Naive B cell (primary cell): ENCODE data around the gene SIX3. TPM values are rescaled to one million over a fixed set of nuclear protein-coding genes. Genes with fewer than 3 reads are reported as not detected.
A peak's percentile ranks its signal among the peaks of the same experiment; 100 is the strongest.

Experiments used
- ATAC-seq, 2 donors: fragments of 150-1000 bp; cut with Tn5 transposase; 2 replicates each; pipeline ENCODE4 v1.10.0; 2021; ENCODE audit warnings: low read depth in 2 of 2, mild to moderate bottlenecking in 2 of 2, moderate library complexity in 2 of 2
- DNase-seq: peaks from one replicate; pipeline ENCODE4 v3.0.0; 2022
- H3K27ac Mint-ChIP-seq, 6 donors: one replicate each; pipeline ENCODE4 v1.8.0; 2020 to 2022; ENCODE audit warnings: mild to moderate bottlenecking in 6 of 6, mixed read lengths in 6 of 6, moderate library complexity in 5 of 6, inconsistent platforms in 2 of 6
- H3K27me3 Mint-ChIP-seq, 3 donors: one replicate each; pipeline ENCODE4 v1.8.0; 2021 to 2022; ENCODE audit warnings: mixed read lengths in 3 of 3, mild to moderate bottlenecking in 1 of 3
- H3K36me3 Mint-ChIP-seq, 2 donors: one replicate each; pipeline ENCODE4 v1.8.0; 2020 to 2022; ENCODE audit warnings: mixed read lengths in 2 of 2, inconsistent platforms in 1 of 2, mild to moderate bottlenecking in 1 of 2
- H3K4me1 Mint-ChIP-seq, 3 donors: one replicate each; pipeline ENCODE4 v1.8.0; 2020 to 2022; ENCODE audit warnings: mixed read lengths in 3 of 3, inconsistent platforms in 1 of 3, mild to moderate bottlenecking in 1 of 3, moderate library complexity in 1 of 3
- H3K4me3 Mint-ChIP-seq, 8 donors: one replicate each; pipeline ENCODE4 v1.8.0; 2020 to 2022; ENCODE audit warnings: mild to moderate bottlenecking in 8 of 8, mixed read lengths in 8 of 8, moderate library complexity in 8 of 8, inconsistent platforms in 2 of 8
- H3K9me3 Mint-ChIP-seq, 7 donors: one replicate each; pipeline ENCODE4 v1.8.0; 2020 to 2022; ENCODE audit warnings: mixed read lengths in 7 of 7, mild to moderate bottlenecking in 5 of 7, inconsistent platforms in 2 of 7, moderate library complexity in 1 of 7
- polyA plus RNA-seq, 6 donors: library from polyadenylated mRNA; unstranded; fragments of 300-500 nt; fragmentation: Illumina TruSeq; gene quantifications; one replicate each; pipeline ENCODE4 v1.2.3, GENCODE V29; 2021; ENCODE audit warnings: low read depth in 6 of 6

Gene SIX3
- polyA plus RNA-seq, 6 donors from 2014 or later: not detected

GRCh38 chr2:44975571-44976450 lies 34.3 kb downstream of the SIX3 start:
- Mint-ChIP-seq H3K9me3 (no peaks in the 10 kb centered on the region), H3K4me1 (peaks cover 0 to 8% (median 8%) of the 10 kb centered on the region in 3 donors), H3K27ac (peak overlapping the region in 1 of 6 donors; percentile 26), H3K36me3 (no peaks in the 10 kb centered on the region), H3K27me3 (peaks cover 20 to 45% (median 41%) of the 10 kb centered on the region in 3 donors), H3K4me3 (peak overlapping the region in 6 of 8 donors; percentile 16 to 82 (median 48))
- no peak for DNase-seq
- ATAC-seq: peak in 1 of 2 donors; percentile 30

GRCh38 chr2:44979581-44979980 lies 38.1 kb downstream of the SIX3 start:
- DNase-seq (no peak), ATAC-seq (no peak)
- Mint-ChIP-seq H3K27me3 (peaks cover 31 to 61% (median 40%) of the 10 kb centered on the region in 3 donors), H3K4me1 (peaks cover 4 to 7% (median 4%) of the 10 kb centered on the region in 3 donors), H3K4me3 (no peak overlapping the region), H3K9me3 (no peaks in the 10 kb centered on the region), H3K36me3 (no peaks in the 10 kb centered on the region), H3K27ac (peak overlapping the region in 1 of 6 donors; percentile 70)

DNA sequence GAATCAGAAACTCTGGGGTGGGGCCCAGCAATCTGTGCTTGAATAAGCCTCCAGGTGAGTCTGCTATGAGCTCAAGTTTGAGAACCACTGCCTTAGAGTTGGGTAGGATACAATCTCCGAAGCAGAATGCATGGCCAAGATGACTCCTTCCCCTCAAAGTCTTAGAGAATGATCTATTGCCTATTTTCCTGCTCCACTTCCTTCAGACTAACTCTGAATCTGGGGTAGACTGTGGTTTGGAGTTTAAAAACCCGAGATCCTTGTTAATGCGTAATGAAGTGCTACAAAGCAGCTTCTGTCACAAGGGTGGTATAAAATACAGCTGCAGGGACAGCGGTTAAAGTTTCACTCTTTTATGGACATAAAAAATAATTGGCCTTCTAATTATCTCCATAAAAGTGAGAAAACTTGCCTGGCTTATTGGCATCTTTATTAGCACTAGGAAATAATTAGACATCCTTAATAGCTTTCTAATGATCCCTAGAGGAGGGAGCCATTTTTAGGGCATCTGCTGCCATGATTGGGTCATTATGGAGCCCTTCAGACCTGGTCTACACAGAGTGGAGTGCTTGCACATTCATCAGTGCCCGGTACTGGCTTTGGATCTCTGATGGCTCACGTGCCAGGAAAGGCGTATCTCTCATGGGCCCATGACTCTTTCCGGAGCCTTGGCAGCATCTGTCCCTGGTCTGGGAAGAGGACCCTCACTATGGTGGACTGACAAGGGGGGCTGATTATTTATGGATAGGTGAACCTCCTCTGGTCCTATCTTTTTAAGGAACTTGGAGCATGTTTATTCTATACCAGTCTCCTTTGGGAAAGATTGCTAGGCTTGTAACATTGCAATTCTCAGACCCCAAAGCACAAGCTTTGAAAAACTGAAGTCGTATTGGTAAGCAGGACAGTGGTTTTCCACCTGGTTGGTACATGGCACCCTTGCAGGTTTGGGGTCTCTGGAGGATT lies 39.5 kb downstream of the SIX3 start:
- Mint-ChIP-seq H3K36me3 (no peaks in the 10 kb centered on the region), H3K27me3 (peaks cover 31 to 62% (median 44%) of the 10 kb centered on the region in 3 donors), H3K9me3 (no peaks in the 10 kb centered on the region), H3K4me3 (no peak overlapping the region), H3K4me1 (peaks cover 4 to 7% (median 4%) of the 10 kb centered on the region in 3 donors), H3K27ac (no peak overlapping the region)
- DNase-seq (no peak), ATAC-seq (no peak)

DNA sequence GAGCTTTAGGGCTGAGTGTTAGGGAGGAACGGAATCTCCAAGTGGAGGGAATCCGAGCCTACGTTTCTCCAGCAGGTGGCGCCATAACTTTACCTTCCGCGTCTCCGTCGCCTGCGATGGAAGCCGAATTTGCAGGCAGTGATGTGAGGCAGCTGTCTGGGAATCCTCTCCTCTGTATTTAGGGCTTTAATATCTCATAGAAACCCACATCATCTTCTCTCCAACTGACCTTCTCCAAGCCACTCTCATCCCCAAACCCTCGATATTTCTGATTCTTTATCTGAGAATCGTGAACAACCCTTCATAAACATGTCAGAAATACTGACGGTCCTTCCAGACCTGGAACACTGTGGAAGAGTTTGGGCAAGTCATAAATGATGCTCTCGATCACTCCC lies 40.2 kb downstream of the SIX3 start:
- Mint-ChIP-seq H3K36me3 (no peaks in the 10 kb centered on the region), H3K9me3 (peaks cover 0 to 4% (median 0%) of the 10 kb centered on the region in 7 donors), H3K27me3 (peaks cover 36 to 67% (median 51%) of the 10 kb centered on the region in 3 donors), H3K4me1 (peaks cover 4 to 7% (median 4%) of the 10 kb centered on the region in 3 donors), H3K27ac (peak overlapping the region in 2 of 6 donors; percentile 40 to 49), H3K4me3 (no peak overlapping the region)
- DNase-seq: peak; percentile 41
- peak; percentile 45 to 63 for ATAC-seq

DNA sequence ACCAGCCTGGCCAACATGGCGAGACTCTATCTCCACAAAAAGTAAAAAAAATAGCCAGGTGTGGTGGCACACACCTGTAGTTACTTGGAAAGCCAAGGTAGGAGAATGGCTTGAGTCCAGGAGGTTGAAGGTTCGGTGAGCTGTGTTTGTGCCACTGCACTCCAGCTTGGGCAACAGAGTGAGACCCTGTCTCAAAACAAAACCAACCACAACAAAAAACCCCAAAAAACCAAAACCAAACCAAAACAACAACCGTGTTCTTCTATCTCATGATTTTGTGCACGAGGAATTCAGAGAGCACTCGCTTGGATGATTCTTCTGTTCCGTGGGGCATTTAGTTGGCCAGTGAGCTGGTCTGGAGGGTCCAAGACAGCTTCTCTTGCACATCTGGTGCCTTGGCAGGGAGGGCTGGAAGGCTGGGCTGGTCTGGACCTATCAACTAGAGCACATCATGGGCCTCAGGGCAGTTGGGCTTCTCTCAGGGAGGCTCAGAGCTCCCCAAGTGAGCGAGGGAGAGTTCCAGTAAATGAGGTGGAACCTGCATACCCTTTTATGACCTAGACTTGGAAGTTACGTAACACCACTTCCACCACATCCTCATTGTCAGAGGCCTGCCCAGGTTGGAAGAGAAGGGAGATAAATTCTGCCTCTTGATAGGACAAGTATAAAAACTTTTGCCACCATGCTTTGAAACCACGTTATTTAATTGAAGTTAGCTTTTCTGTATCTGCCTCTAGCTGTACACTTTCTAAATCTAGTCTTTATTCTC lies 42.5 kb downstream of the SIX3 start:
- Mint-ChIP-seq H3K27me3 (peaks cover 45 to 73% (median 52%) of the 10 kb centered on the region in 3 donors), H3K27ac (no peak overlapping the region), H3K4me1 (peaks cover 4 to 7% (median 4%) of the 10 kb centered on the region in 3 donors), H3K36me3 (peaks cover 0 to 17% of the 10 kb centered on the region in 2 donors), H3K4me3 (no peak overlapping the region), H3K9me3 (peaks cover 3 to 25% (median 16%) of the 10 kb centered on the region in 7 donors)
- DNase-seq (no peak), ATAC-seq (no peak)

DNA sequence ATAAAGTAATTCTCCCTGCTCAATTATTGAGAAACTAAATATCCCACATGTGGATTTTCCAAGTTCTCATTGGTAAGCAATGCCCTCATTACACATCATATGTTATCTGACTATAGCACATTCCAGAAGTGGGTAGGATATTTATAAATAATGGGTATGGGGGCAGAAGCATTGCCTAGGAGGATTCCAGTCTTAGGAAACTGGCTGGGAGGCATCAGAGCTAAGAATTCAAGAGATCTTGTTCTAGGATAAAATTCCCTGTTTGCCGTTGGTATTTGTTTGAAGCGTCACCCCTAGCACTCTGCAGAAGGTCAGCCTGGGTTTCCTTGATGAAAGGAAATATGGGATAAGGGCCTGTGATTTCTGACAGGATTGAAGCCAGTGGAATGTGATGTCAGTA lies 47.7 kb downstream of the SIX3 start:
- H3K36me3 Mint-ChIP-seq: peaks cover 9 to 44% of the 10 kb centered on the region in 2 donors
- peaks cover 46 to 83% (median 77%) of the 10 kb centered on the region in 3 donors for H3K27me3 Mint-ChIP-seq
- H3K4me3 Mint-ChIP-seq: no peak overlapping the region
- H3K4me1 Mint-ChIP-seq: no peaks in the 10 kb centered on the region
- ATAC-seq (no peak), DNase-seq (no peak)
- H3K27ac Mint-ChIP-seq: no peak overlapping the region
- H3K9me3 Mint-ChIP-seq: peaks cover 11 to 53% (median 45%) of the 10 kb centered on the region in 7 donors

DNA sequence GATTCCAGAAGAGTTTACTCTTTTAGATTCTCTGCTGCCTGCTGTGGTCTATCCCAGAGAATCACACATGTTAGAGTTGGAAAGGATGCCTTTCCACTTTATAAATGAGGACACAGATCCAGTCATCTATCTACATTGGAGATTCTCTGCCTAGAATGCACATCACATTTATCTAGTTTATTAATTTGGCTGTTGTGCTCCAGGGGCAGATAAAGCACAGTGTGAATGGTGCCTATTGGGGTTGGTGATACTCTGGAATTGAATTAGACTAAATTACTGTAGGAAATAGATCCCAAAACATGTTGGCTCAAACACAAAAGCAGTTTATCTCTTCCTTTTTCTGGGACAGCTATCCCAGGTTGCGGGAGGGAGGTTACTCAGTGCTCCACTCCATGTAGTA lies 52.9 kb downstream of the SIX3 start:
- peaks cover 8 to 32% (median 27%) of the 10 kb centered on the region in 7 donors for H3K9me3 Mint-ChIP-seq
- peaks cover 61 to 89% (median 86%) of the 10 kb centered on the region in 3 donors for H3K27me3 Mint-ChIP-seq
- ATAC-seq (no peak), DNase-seq (no peak)
- peaks cover 9 to 26% of the 10 kb centered on the region in 2 donors for H3K36me3 Mint-ChIP-seq
- H3K4me1 Mint-ChIP-seq: no peaks in the 10 kb centered on the region
- no peak overlapping the region for H3K27ac Mint-ChIP-seq
- H3K4me3 Mint-ChIP-seq: no peak overlapping the region

Other genes with a start within 250 kb of the SIX3 start
- gene SIX2, start 67.8 kb downstream of the SIX3 start, polyA plus RNA-seq: not detected